ENCODE data around the gene TCP11L2. TPM values are rescaled to one million over a fixed set of nuclear protein-coding genes. Genes with fewer than 3 reads are reported as not detected.

TCP11L2 gene

Small RNA genes lying within 50 kb of the gene (small RNA-seq; reads per million reads assigned to genes)
- gene RNU7-94P (ENCODE audit: insufficient read depth), result not detected
